Effector memory CD4-positive, alpha-beta T cell (primary cell): ENCODE measurements around the gene CHST12.
"Not testable (repeated sequence)": the region's sequence is repeated elsewhere in the genome, so short reads cannot be mapped to it uniquely, and the experiment has no call there.

Experiments
- DNase-seq, 3 donors: peaks; one replicate each; pipeline ENCODE4 v3.0.0-alpha.2; 2020
- H3K27ac ChIP-seq: 2 replicates; pipeline ENCODE4 v1.7.0; 2013; ENCODE audit warnings: mild to moderate bottlenecking, low read length, moderate library complexity; ENCODE audit not compliant: insufficient read depth, poor library complexity, severe bottlenecking
- H3K27me3 ChIP-seq: replicated peaks from 2 replicates; pipeline ENCODE4 v1.7.0; 2013; ENCODE audit warnings: mild to moderate bottlenecking, low read length; ENCODE audit not compliant: insufficient read depth, control insufficient read depth, poor library complexity, severe bottlenecking
- H3K36me3 ChIP-seq: 2 replicates; pipeline ENCODE4 v1.7.0; 2013; ENCODE audit warnings: mild to moderate bottlenecking, low read length, moderate library complexity; ENCODE audit not compliant: control insufficient read depth, insufficient read depth
- H3K4me1 ChIP-seq: 2 replicates; pipeline ENCODE4 v1.7.0; 2013; ENCODE audit warnings: low read length, mild to moderate bottlenecking; ENCODE audit not compliant: control insufficient read depth, insufficient read depth, poor library complexity, severe bottlenecking
- H3K4me3 ChIP-seq: 2 replicates; pipeline ENCODE4 v1.7.0; 2013; ENCODE audit warnings: low read length, low read depth, mild to moderate bottlenecking; ENCODE audit not compliant: insufficient read depth, poor library complexity, severe bottlenecking
- H3K9me3 ChIP-seq: 2 replicates; pipeline ENCODE4 v1.7.0; 2013; ENCODE audit warnings: mild to moderate bottlenecking, low read length, moderate library complexity; ENCODE audit not compliant: control insufficient read depth

The CHST12 gene

GRCh38 chr7:2376351-2377154 is 26.9 kb upstream of the CHST12 start:
- Histone ChIP-seq H3K4me1 (no peaks in the 10 kb centered on the region), H3K27ac (no peak overlapping the region), H3K36me3 (peaks cover 93% of the 10 kb centered on the region), H3K4me3 (no peak overlapping the region), H3K9me3 (no peaks in the 10 kb centered on the region), H3K27me3 (no peaks in the 10 kb centered on the region)
- DNase-seq = no peak

DNA sequence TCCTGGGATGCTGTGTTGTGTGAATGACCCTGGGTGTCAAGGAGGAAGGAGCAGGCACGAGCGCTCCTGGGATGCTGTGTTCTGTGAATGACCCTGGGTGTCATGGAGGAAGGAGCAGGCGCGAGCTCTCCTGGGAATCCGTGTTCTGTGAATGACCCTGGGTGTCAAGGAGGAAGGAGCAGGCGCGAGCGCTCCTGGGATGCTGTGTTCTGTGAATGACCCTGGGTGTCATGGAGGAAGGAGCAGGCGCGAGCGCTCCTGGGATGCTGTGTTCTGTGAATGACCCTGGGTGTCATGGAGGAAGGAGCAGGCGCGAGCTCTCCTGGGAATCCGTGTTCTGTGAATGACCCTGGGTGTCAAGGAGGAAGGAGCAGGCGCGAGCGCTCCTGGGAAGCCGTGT is 25.9 kb upstream of the CHST12 start:
- not testable (repeated sequence) for H3K4me1 ChIP-seq, H3K4me3 ChIP-seq, H3K27ac ChIP-seq, H3K27me3 ChIP-seq, H3K9me3 ChIP-seq, DNase-seq
- H3K36me3 ChIP-seq = peaks cover 90% of the 10 kb centered on the region

GRCh38 chr7:2378125-2378524 is 25.3 kb upstream of the CHST12 start:
- not testable (repeated sequence) for H3K9me3 ChIP-seq, H3K27ac ChIP-seq, H3K4me3 ChIP-seq, DNase-seq, H3K4me1 ChIP-seq, H3K27me3 ChIP-seq
- peaks cover 84% of the 10 kb centered on the region for H3K36me3 ChIP-seq

- no peaks in the 10 kb centered on the region for H3K9me3 ChIP-seq
- H3K4me1 ChIP-seq = no peaks in the 10 kb centered on the region
- peaks cover 74% of the 10 kb centered on the region for H3K36me3 ChIP-seq
- no peak overlapping the region for H3K4me3 ChIP-seq
- no peak for DNase-seq
- H3K27me3 ChIP-seq = no peaks in the 10 kb centered on the region
- no peak overlapping the region for H3K27ac ChIP-seq
Measured at GRCh38 chr7:2379161-2379560, 24.2 kb upstream of the CHST12 start.

DNA sequence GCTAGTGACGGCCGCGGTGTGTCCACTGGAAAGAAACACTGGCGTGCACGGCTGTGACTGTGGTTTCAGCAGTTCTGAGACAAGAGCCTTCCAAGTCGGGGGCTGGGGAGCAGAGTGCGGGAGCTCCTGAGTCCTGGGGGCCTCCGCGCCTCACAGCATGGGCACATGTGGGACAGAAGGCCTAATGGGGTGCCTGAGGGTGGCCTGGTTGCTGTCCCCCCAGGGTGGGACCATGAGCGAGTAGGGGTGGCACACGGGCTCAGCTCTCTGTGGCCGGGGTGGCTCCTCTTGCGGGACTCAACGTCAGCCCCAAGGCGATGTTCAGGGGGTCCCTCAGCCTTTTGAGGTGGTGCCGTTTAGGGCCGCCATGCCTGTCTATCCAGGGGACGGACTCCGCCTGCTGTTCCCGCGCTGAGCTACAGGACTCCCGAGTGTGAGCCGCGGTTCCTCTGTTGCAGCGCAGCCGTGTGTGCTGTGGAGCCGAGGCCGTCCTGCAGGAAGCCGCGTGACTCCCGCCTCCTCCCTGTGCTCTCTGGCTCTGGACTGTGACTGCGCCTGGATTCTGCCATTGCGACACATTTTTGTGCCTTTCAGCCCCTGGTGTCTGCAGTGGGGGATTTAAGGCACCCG is 23.5 kb upstream of the CHST12 start:
- Histone ChIP-seq H3K4me3 (no peak overlapping the region), H3K4me1 (no peaks in the 10 kb centered on the region), H3K9me3 (no peaks in the 10 kb centered on the region), H3K27me3 (no peaks in the 10 kb centered on the region), H3K27ac (no peak overlapping the region), H3K36me3 (peaks cover 66% of the 10 kb centered on the region)
- DNase-seq = no peak

GRCh38 chr7:2380461-2380860 is 22.9 kb upstream of the CHST12 start:
- no peak for DNase-seq
- no peak overlapping the region for H3K27ac ChIP-seq
- peaks cover 61% of the 10 kb centered on the region for H3K36me3 ChIP-seq

GRCh38 chr7:2381227-2381626 is 22.2 kb upstream of the CHST12 start:
- Histone ChIP-seq H3K4me3 (no peak overlapping the region), H3K4me1 (no peaks in the 10 kb centered on the region), H3K27ac (no peak overlapping the region), H3K9me3 (no peaks in the 10 kb centered on the region), H3K36me3 (peaks cover 53% of the 10 kb centered on the region), H3K27me3 (no peaks in the 10 kb centered on the region)
- DNase-seq = no peak

More at GRCh38 chr7:2380461-2380860, 22.9 kb upstream of the CHST12 start:
- Histone ChIP-seq H3K4me3 (no peak overlapping the region), H3K9me3 (no peaks in the 10 kb centered on the region), H3K27me3 (no peaks in the 10 kb centered on the region), H3K4me1 (no peaks in the 10 kb centered on the region)

- H3K27me3 ChIP-seq = no peaks in the 10 kb centered on the region
Measured at GRCh38 chr7:2381881-2382509, 21.4 kb upstream of the CHST12 start.

GRCh38 chr7:2383543-2384274 is 19.7 kb upstream of the CHST12 start:
- no peaks in the 10 kb centered on the region for H3K4me1 ChIP-seq
- DNase-seq = no peak
- no peaks in the 10 kb centered on the region for H3K9me3 ChIP-seq
- H3K27me3 ChIP-seq = no peaks in the 10 kb centered on the region
- H3K36me3 ChIP-seq = peaks cover 35% of the 10 kb centered on the region
- H3K27ac ChIP-seq = no peak overlapping the region
- no peak overlapping the region for H3K4me3 ChIP-seq

More at GRCh38 chr7:2381881-2382509, 21.4 kb upstream of the CHST12 start:
- DNase-seq = no peak
- Histone ChIP-seq H3K36me3 (peaks cover 45% of the 10 kb centered on the region), H3K4me1 (no peaks in the 10 kb centered on the region), H3K9me3 (no peaks in the 10 kb centered on the region), H3K4me3 (no peak overlapping the region), H3K27ac (no peak overlapping the region)
